ENCODE data around the gene MMP11. TPM values are rescaled to one million over a fixed set of nuclear protein-coding genes. Genes with fewer than 3 reads are reported as not detected.

MMP11 gene
- total RNA-seq, 1 experiment from 2014 or later = 0.44 TPM

DNA sequence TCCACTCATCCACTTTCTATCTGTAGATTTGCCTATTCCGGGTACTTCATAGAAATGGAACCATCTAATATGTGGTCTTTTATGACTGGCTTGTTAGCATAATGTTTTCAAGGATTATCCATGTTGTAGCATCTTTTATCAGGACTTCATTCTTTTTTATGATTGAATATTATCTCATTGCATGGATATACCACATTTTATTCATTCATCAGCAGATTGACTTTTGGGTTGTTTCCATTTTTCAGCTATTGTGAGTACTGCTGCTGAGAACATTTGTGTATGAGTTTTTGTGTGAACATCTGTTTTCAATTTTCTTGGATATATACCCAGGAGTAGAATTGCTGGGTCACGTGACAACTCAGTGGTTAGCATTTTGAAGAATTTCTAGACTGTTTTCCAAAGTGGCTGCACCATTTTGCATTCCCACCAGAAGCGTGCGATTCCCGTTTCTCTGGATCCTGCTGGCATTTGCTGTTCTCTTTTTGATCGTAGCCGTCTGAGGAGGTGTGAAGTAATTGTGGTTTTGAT is 57.3 kb downstream of the MMP11 start:
- H3K9me3 Mint-ChIP-seq (ENCODE audit: unreplicated experiment) = no peaks in the 10 kb centered on the region
- CTCF ChIA-PET = no interaction called here
- DNase-seq (ENCODE audit: unreplicated experiment) = no peak
- no peak overlapping the region for H3K4me3 Mint-ChIP-seq (ENCODE audit: unreplicated experiment)
- no peak overlapping the region for H3K27ac Mint-ChIP-seq (ENCODE audit: low read depth, unreplicated experiment)
- TF ChIP-seq, protein P1, sequence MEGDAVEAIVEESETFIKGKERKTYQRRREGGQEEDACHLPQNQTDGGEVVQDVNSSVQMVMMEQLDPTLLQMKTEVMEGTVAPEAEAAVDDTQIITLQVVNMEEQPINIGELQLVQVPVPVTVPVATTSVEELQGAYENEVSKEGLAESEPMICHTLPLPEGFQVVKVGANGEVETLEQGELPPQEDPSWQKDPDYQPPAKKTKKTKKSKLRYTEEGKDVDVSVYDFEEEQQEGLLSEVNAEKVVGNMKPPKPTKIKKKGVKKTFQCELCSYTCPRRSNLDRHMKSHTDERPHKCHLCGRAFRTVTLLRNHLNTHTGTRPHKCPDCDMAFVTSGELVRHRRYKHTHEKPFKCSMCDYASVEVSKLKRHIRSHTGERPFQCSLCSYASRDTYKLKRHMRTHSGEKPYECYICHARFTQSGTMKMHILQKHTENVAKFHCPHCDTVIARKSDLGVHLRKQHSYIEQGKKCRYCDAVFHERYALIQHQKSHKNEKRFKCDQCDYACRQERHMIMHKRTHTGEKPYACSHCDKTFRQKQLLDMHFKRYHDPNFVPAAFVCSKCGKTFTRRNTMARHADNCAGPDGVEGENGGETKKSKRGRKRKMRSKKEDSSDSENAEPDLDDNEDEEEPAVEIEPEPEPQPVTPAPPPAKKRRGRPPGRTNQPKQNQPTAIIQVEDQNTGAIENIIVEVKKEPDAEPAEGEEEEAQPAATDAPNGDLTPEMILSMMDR (IDR thresholded peaks at IDR 0.05; ENCODE audit: unreplicated experiment) = no peak
- POLR2A ChIA-PET = no interaction called here
- no peaks in the 10 kb centered on the region for H3K27me3 Mint-ChIP-seq (ENCODE audit: insufficient read depth, unreplicated experiment)
- H3K36me3 Mint-ChIP-seq (ENCODE audit: insufficient read depth, unreplicated experiment) = peaks cover 35% of the 10 kb centered on the region
- H3K4me1 Mint-ChIP-seq (ENCODE audit: insufficient read depth, unreplicated experiment) = peaks cover 6% of the 10 kb centered on the region
- no TSS peak for BruUV-seq (replicated peaks)
- intact Hi-C loops (cut with micrococcal nuclease) = no loop called here

DNA sequence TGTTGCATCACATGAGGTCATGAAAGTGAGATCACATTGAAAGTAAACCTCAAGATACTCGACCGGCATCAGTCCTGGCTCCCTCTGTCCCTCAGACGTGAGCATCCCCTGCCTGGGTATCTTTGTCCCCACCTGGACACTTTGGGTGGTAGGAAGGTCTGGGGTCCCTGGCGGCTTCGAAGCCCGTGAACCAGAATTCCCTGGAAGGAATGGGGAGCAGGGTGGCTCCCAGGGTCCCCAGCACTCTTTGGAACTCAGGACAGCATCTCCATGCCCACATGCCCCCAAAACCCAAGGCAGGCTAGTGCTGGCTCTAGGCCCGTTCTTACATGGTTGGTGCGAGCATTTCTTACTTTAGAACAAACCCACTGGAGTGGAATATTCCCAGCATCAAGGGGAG is 58.6 kb downstream of the MMP11 start:
- TF ChIP-seq, protein P1 (IDR thresholded peaks at IDR 0.05; ENCODE audit: unreplicated experiment) = no peak
- POLR2A ChIA-PET = no interaction called here
- BruUV-seq (replicated peaks) = no TSS peak
- no peaks in the 10 kb centered on the region for H3K9me3 Mint-ChIP-seq (ENCODE audit: unreplicated experiment)
- no peaks in the 10 kb centered on the region for H3K27me3 Mint-ChIP-seq (ENCODE audit: insufficient read depth, unreplicated experiment)
- no peak for DNase-seq (ENCODE audit: unreplicated experiment)
- H3K36me3 Mint-ChIP-seq (ENCODE audit: insufficient read depth, unreplicated experiment) = peaks cover 38% of the 10 kb centered on the region
- H3K4me3 Mint-ChIP-seq (ENCODE audit: unreplicated experiment) = no peak overlapping the region
- intact Hi-C loops (cut with micrococcal nuclease) = no loop called here
- H3K27ac Mint-ChIP-seq (ENCODE audit: low read depth, unreplicated experiment) = no peak overlapping the region
- CTCF ChIA-PET = interaction anchor here (0.6 to 1.2 kb wide), 2 partner anchors 337 to 981 kb away, joined by 4 read pairs; no protein-coding TSS in a partner anchor
- no peaks in the 10 kb centered on the region for H3K4me1 Mint-ChIP-seq (ENCODE audit: insufficient read depth, unreplicated experiment)

DNA sequence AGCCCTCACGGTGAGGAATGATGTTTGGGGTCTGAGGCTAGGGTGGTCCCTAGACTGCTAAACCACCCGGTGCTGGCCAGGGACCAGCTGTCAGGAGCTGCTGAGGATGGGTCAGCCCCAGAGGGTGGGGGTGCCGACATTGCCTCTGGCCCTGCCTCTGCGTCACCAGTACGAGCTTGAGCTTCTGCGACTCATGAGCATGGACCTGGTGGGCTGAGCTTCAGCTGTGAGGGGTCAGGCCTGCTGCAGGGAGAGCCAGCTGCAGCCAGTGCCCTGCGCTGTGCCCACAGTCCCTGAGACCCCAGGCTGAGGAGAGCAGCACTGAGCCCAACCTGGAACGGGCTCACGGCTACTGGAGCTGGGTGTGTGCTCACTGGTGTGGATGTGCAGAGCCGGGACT is 59.1 kb downstream of the MMP11 start:
- peaks cover 41% of the 10 kb centered on the region for H3K36me3 Mint-ChIP-seq (ENCODE audit: insufficient read depth, unreplicated experiment)
- H3K27ac Mint-ChIP-seq (ENCODE audit: low read depth, unreplicated experiment) = no peak overlapping the region
- no peaks in the 10 kb centered on the region for H3K9me3 Mint-ChIP-seq (ENCODE audit: unreplicated experiment)
- TF ChIP-seq, protein P1 (IDR thresholded peaks at IDR 0.05; ENCODE audit: unreplicated experiment) = no peak
- ChIA-PET POLR2A (no interaction called here), CTCF (interaction anchor here (0.6 to 1.2 kb wide), 2 partner anchors 336 to 982 kb away, joined by 4 read pairs; no protein-coding TSS in a partner anchor)
- intact Hi-C loops (cut with micrococcal nuclease) = no loop called here
- DNase-seq (ENCODE audit: unreplicated experiment) = no peak
- no TSS peak for BruUV-seq (replicated peaks)
- H3K4me1 Mint-ChIP-seq (ENCODE audit: insufficient read depth, unreplicated experiment) = no peaks in the 10 kb centered on the region
- H3K4me3 Mint-ChIP-seq (ENCODE audit: unreplicated experiment) = no peak overlapping the region
- H3K27me3 Mint-ChIP-seq (ENCODE audit: insufficient read depth, unreplicated experiment) = no peaks in the 10 kb centered on the region

DNA sequence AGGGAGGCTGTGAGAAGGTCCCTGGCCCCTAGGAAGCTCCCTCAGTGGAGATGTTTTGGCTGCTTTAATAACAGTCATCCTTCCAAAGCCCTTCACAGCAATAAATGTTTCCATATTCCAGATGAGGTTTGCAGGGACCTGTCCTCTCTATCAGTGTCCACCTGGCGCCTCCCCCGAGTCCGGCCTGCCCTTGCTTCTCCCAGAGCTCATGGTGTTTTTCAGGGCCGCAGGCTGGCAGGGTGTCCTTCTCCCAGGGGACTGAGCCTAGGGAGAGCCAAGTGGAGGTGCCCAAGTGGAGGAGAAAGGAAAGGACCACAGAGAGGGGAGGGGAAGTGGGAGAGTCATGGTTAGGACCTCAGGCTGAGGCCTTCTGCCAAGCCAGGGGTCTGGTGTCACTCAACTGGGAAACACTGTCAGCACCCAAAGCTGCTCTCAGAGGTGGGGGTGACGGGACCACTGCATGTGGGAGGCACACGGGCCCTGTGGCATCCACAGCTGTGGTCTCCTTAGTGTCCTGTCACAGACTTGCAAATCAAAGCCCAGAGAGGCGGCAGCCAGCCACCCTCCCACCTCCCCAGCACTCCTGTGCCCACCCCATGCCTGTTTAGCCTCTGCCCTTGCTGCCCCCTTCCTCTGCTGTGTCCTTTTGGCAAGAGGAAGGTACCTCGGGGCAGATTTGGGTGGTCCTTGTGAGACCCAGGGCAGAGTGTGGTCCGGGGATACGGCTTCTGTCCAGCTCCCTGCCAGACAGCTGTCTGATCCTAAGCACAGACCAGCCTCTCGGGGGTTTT is 59.8 kb downstream of the MMP11 start:
- Mint-ChIP-seq H3K9me3 (ENCODE audit: unreplicated experiment) (no peaks in the 10 kb centered on the region), H3K36me3 (ENCODE audit: insufficient read depth, unreplicated experiment) (peaks cover 46% of the 10 kb centered on the region), H3K27ac (ENCODE audit: low read depth, unreplicated experiment) (no peak overlapping the region), H3K27me3 (ENCODE audit: insufficient read depth, unreplicated experiment) (no peaks in the 10 kb centered on the region), H3K4me1 (ENCODE audit: insufficient read depth, unreplicated experiment) (no peaks in the 10 kb centered on the region), H3K4me3 (ENCODE audit: unreplicated experiment) (no peak overlapping the region)
- no TSS peak for BruUV-seq (replicated peaks)
- ChIA-PET CTCF (interaction anchor here (0.6 to 1.2 kb wide), 3 partner anchors 335 to 983 kb away, joined by 3 to 4 read pairs (median 4); partner anchors contain the start of gene BCR), POLR2A (no interaction called here)
- TF ChIP-seq, protein P1 (IDR thresholded peaks at IDR 0.05; ENCODE audit: unreplicated experiment) = no peak
- intact Hi-C loops (cut with micrococcal nuclease) = no loop called here
- no peak for DNase-seq (ENCODE audit: unreplicated experiment)
